NCI-H774 (cell line): ENCODE results near the gene ADSL.

Source experiments
- DNase-seq: peaks from one replicate; lab custom pipeline; 2025; lab: John Stamatoyannopoulos, UW

ADSL gene

GRCh38 chr22:40418366-40419201 is 72.3 kb downstream of the ADSL start:
- DNase-seq, result no peak

- no peak for DNase-seq
Observed at GRCh38 chr22:40419718-40420117, 73.4 kb downstream of the ADSL start.

GRCh38 chr22:40420341-40421081 is 74.2 kb downstream of the ADSL start:
- DNase-seq, result no peak

- no peak for DNase-seq
Observed at GRCh38 chr22:40421082-40421350, 74.7 kb downstream of the ADSL start.

- DNase-seq, result no peak
Observed at GRCh38 chr22:40421941-40422340, 75.6 kb downstream of the ADSL start.

GRCh38 chr22:40422558-40423309 is 76.4 kb downstream of the ADSL start:
- DNase-seq, result no peak

- DNase-seq, result no peak
Observed at GRCh38 chr22:40423310-40423688, 77.0 kb downstream of the ADSL start.

- no peak for DNase-seq
Observed at GRCh38 chr22:40423882-40424640, 77.8 kb downstream of the ADSL start.

GRCh38 chr22:40425082-40425481 is 78.8 kb downstream of the ADSL start:
- DNase-seq, result no peak

- DNase-seq, result peak; percentile 83
Observed at GRCh38 chr22:40426594-40427333, 80.5 kb downstream of the ADSL start.

- no peak for DNase-seq
Observed at GRCh38 chr22:40428796-40429195, 82.5 kb downstream of the ADSL start.

- DNase-seq, result no peak
Observed at GRCh38 chr22:40429481-40429880, 83.2 kb downstream of the ADSL start.

GRCh38 chr22:40430991-40431390 is 84.7 kb downstream of the ADSL start:
- no peak for DNase-seq

GRCh38 chr22:40432157-40432556 is 85.9 kb downstream of the ADSL start:
- no peak for DNase-seq

GRCh38 chr22:40432625-40433024 is 86.3 kb downstream of the ADSL start:
- no peak for DNase-seq

- DNase-seq, result no peak
Observed at GRCh38 chr22:40433416-40434090, 87.3 kb downstream of the ADSL start.

- no peak for DNase-seq
Observed at GRCh38 chr22:40434106-40434505, 87.8 kb downstream of the ADSL start.

- DNase-seq, result no peak
Observed at GRCh38 chr22:40434745-40435144, 88.4 kb downstream of the ADSL start.

GRCh38 chr22:40436505-40437431 is 90.5 kb downstream of the ADSL start:
- DNase-seq, result peak; percentile 1
